ENCODE measurements around the gene AVPR1A. TPM values are rescaled to one million over a fixed set of nuclear protein-coding genes. Genes with fewer than 3 reads are reported as not detected.
A peak's percentile ranks its signal among the peaks of the same experiment; 100 is the strongest.

The AVPR1A gene
- total RNA-seq, 5 donors from 2014 or later (not counting 1 experiment from before 2014, with no cell fraction given), result 0.03 to 0.09 (median 0.06) TPM; not detected in 1

GRCh38 chr12:63144556-63144955, 6.4 kb downstream of the AVPR1A start:
- Histone ChIP-seq H3K4me1 (ENCODE audit: control insufficient read depth in 1 of 2, extremely low read depth in 1 of 2, insufficient read depth in 2 of 2, low read length in 2 of 2) (no peaks in the 10 kb centered on the region), H3K9me3 (no peaks in the 10 kb centered on the region), H3K4me3 (ENCODE audit: control insufficient read depth in 1 of 2, extremely low read depth in 1 of 2, low read length in 1 of 2) (no peak overlapping the region), H3K27ac (ENCODE audit: low read length) (no peak overlapping the region), H3K36me3 (ENCODE audit: control insufficient read depth in 2 of 2, extremely low read depth in 1 of 2, insufficient read depth in 1 of 2, low read length in 1 of 2) (no peaks in the 10 kb centered on the region), H3K27me3 (replicated peaks in 1 of 2; ENCODE audit: control insufficient read depth in 2 of 2, extremely low read depth in 1 of 2, insufficient read depth in 2 of 2, low read length in 1 of 2) (peaks cover 0 to 3% of the 10 kb centered on the region in 2 experiments)
- ChIA-PET POLR2A (no interaction called here), CTCF (no interaction called here)
- Mint-ChIP-seq H3K4me1 (no peaks in the 10 kb centered on the region), H3K27me3 (peaks cover 15 to 25% of the 10 kb centered on the region in 2 donors), H3K27ac (no peak overlapping the region), H3K4me3 (no peak overlapping the region), H3K9me3 (no peaks in the 10 kb centered on the region), H3K36me3 (no peaks in the 10 kb centered on the region)
- no peak for ATAC-seq (replicated peaks in 1 of 4)
- DNase-seq, result no peak
- 86% methylated on average over 2 of the region's 3 CpGs for WGBS (ENCODE audit: insufficient coverage)

GRCh38 chr12:63138488-63138887, 12.5 kb downstream of the AVPR1A start:
- Mint-ChIP-seq H3K4me1 (no peaks in the 10 kb centered on the region), H3K4me3 (no peak overlapping the region), H3K9me3 (no peaks in the 10 kb centered on the region), H3K27me3 (peaks cover 0 to 6% of the 10 kb centered on the region in 2 donors), H3K27ac (no peak overlapping the region), H3K36me3 (no peaks in the 10 kb centered on the region)
- CTCF ChIA-PET, result no interaction called here
- no peak for ATAC-seq (replicated peaks in 1 of 4)
- Histone ChIP-seq H3K4me3 (ENCODE audit: control insufficient read depth in 1 of 2, extremely low read depth in 1 of 2, low read length in 1 of 2) (no peak overlapping the region), H3K27ac (ENCODE audit: low read length) (no peak overlapping the region), H3K9me3 (no peaks in the 10 kb centered on the region), H3K27me3 (replicated peaks in 1 of 2; ENCODE audit: control insufficient read depth in 2 of 2, extremely low read depth in 1 of 2, insufficient read depth in 2 of 2, low read length in 1 of 2) (no peaks in the 10 kb centered on the region), H3K36me3 (ENCODE audit: control insufficient read depth in 2 of 2, extremely low read depth in 1 of 2, insufficient read depth in 1 of 2, low read length in 1 of 2) (no peaks in the 10 kb centered on the region), H3K4me1 (ENCODE audit: control insufficient read depth in 1 of 2, extremely low read depth in 1 of 2, insufficient read depth in 2 of 2, low read length in 2 of 2) (no peaks in the 10 kb centered on the region)
- 80% methylated on average over 1 of the region's 4 CpGs for WGBS (ENCODE audit: insufficient coverage)
- DNase-seq, result no peak
- POLR2A ChIA-PET, result no interaction called here

- H3K9me3 ChIP-seq, result no peaks in the 10 kb centered on the region
- DNase-seq (no peak), ATAC-seq (replicated peaks in 1 of 4) (no peak)
- no peaks in the 10 kb centered on the region for H3K36me3 Mint-ChIP-seq
- no CpG with 5 or more reads among the region's 4 CpGs for WGBS (ENCODE audit: insufficient coverage)
- peaks cover 1 to 3% of the 10 kb centered on the region in 2 donors for H3K27me3 Mint-ChIP-seq
- no peaks in the 10 kb centered on the region for H3K9me3 Mint-ChIP-seq
- no peaks in the 10 kb centered on the region for H3K27me3 ChIP-seq (replicated peaks in 1 of 2; ENCODE audit: control insufficient read depth in 2 of 2, extremely low read depth in 1 of 2, insufficient read depth in 2 of 2, low read length in 1 of 2)
- no peaks in the 10 kb centered on the region for H3K4me1 Mint-ChIP-seq
- no peaks in the 10 kb centered on the region for H3K4me1 ChIP-seq (ENCODE audit: control insufficient read depth in 1 of 2, extremely low read depth in 1 of 2, insufficient read depth in 2 of 2, low read length in 2 of 2)
- no peaks in the 10 kb centered on the region for H3K36me3 ChIP-seq (ENCODE audit: control insufficient read depth in 2 of 2, extremely low read depth in 1 of 2, insufficient read depth in 1 of 2, low read length in 1 of 2)
- no peak overlapping the region for H3K27ac Mint-ChIP-seq
- POLR2A ChIA-PET, result no interaction called here
- H3K4me3 Mint-ChIP-seq, result no peak overlapping the region
- CTCF ChIA-PET, result no interaction called here
- H3K27ac ChIP-seq (ENCODE audit: low read length), result no peak overlapping the region
- no peak overlapping the region for H3K4me3 ChIP-seq (ENCODE audit: control insufficient read depth in 1 of 2, extremely low read depth in 1 of 2, low read length in 1 of 2)
Measured at GRCh38 chr12:63133981-63134380, 17.0 kb downstream of the AVPR1A start.

DNA sequence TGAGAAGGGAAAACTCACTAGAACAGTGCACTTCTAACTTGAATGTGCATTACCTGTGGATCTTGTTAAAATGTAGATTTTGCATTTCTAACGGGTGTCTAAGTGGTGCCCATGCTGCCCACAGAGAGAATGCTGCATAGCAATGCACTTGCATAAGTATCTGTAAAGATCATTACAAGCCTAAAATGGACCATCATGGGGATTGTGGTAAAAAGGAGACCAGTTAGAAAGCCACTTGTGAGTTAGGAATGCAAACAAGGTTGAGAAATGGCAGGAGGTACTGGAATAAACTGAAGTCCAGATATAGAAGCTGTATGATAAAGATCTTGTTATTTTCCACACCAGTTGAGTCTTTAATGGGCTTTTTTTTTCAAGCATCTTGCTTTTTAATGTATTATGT, 18.8 kb downstream of the AVPR1A start:
- no peak for DNase-seq
- Mint-ChIP-seq H3K36me3 (no peaks in the 10 kb centered on the region), H3K27me3 (peaks cover 1 to 3% of the 10 kb centered on the region in 2 donors), H3K4me3 (no peak overlapping the region), H3K27ac (no peak overlapping the region), H3K9me3 (no peaks in the 10 kb centered on the region), H3K4me1 (no peaks in the 10 kb centered on the region)
- no peak overlapping the region for H3K4me3 ChIP-seq (ENCODE audit: control insufficient read depth in 1 of 2, extremely low read depth in 1 of 2, low read length in 1 of 2)
- ChIA-PET POLR2A (no interaction called here), CTCF (no interaction called here)
- H3K4me1 ChIP-seq (ENCODE audit: control insufficient read depth in 1 of 2, extremely low read depth in 1 of 2, insufficient read depth in 2 of 2, low read length in 2 of 2), result no peaks in the 10 kb centered on the region
- 67% methylated on average over 1 of the region's 1 CpG for WGBS (ENCODE audit: insufficient coverage)
- H3K27me3 ChIP-seq (replicated peaks in 1 of 2; ENCODE audit: control insufficient read depth in 2 of 2, extremely low read depth in 1 of 2, insufficient read depth in 2 of 2, low read length in 1 of 2), result no peaks in the 10 kb centered on the region
- no peak for ATAC-seq (replicated peaks in 1 of 4)
- no peaks in the 10 kb centered on the region for H3K9me3 ChIP-seq
- no peaks in the 10 kb centered on the region for H3K36me3 ChIP-seq (ENCODE audit: control insufficient read depth in 2 of 2, extremely low read depth in 1 of 2, insufficient read depth in 1 of 2, low read length in 1 of 2)
- no peak overlapping the region for H3K27ac ChIP-seq (ENCODE audit: low read length)

- Histone ChIP-seq H3K4me3 (ENCODE audit: control insufficient read depth in 1 of 2, extremely low read depth in 1 of 2, low read length in 1 of 2) (no peak overlapping the region), H3K27ac (ENCODE audit: low read length) (no peak overlapping the region), H3K9me3 (no peaks in the 10 kb centered on the region), H3K4me1 (ENCODE audit: control insufficient read depth in 1 of 2, extremely low read depth in 1 of 2, insufficient read depth in 2 of 2, low read length in 2 of 2) (no peaks in the 10 kb centered on the region), H3K27me3 (replicated peaks in 1 of 2; ENCODE audit: control insufficient read depth in 2 of 2, extremely low read depth in 1 of 2, insufficient read depth in 2 of 2, low read length in 1 of 2) (no peaks in the 10 kb centered on the region), H3K36me3 (ENCODE audit: control insufficient read depth in 2 of 2, extremely low read depth in 1 of 2, insufficient read depth in 1 of 2, low read length in 1 of 2) (no peaks in the 10 kb centered on the region)
- H3K4me3 Mint-ChIP-seq, result no peak overlapping the region
- H3K27ac Mint-ChIP-seq, result no peak overlapping the region
- H3K4me1 Mint-ChIP-seq, result no peaks in the 10 kb centered on the region
- ChIA-PET POLR2A (no interaction called here), CTCF (no interaction called here)
- no peak for ATAC-seq (replicated peaks in 1 of 4)
- H3K9me3 Mint-ChIP-seq, result no peaks in the 10 kb centered on the region
- DNase-seq, result no peak
- H3K27me3 Mint-ChIP-seq, result peaks cover 1 to 3% of the 10 kb centered on the region in 2 donors
- no peaks in the 10 kb centered on the region for H3K36me3 Mint-ChIP-seq
- 20% methylated on average over 1 of the region's 2 CpGs for WGBS (ENCODE audit: insufficient coverage)
Measured at GRCh38 chr12:63129927-63130326, 21.1 kb downstream of the AVPR1A start.

DNA sequence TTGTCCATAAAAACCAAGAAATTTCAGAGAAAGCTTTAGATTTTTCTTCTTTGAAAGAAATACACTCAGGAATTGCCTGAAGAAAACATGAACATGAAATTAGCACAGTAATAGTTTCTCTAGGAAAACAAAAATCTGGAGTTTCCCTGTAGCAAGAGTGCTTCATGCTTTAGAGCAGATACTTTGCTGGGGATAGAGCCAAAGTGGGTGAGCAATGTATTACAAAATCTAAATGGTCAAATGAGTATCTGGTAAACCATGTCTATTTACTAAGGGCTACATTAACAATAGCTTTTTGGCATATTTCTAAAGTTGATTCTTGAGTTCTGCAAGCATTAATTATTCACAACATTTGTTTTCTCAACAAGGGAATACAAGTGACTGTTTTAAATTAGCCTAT, 26.2 kb downstream of the AVPR1A start:
- H3K4me1 Mint-ChIP-seq, result no peaks in the 10 kb centered on the region
- Histone ChIP-seq H3K4me3 (ENCODE audit: control insufficient read depth in 1 of 2, extremely low read depth in 1 of 2, low read length in 1 of 2) (no peak overlapping the region), H3K36me3 (ENCODE audit: control insufficient read depth in 2 of 2, extremely low read depth in 1 of 2, insufficient read depth in 1 of 2, low read length in 1 of 2) (no peaks in the 10 kb centered on the region), H3K27ac (ENCODE audit: low read length) (no peak overlapping the region), H3K9me3 (no peaks in the 10 kb centered on the region), H3K27me3 (replicated peaks in 1 of 2; ENCODE audit: control insufficient read depth in 2 of 2, extremely low read depth in 1 of 2, insufficient read depth in 2 of 2, low read length in 1 of 2) (peaks cover 0 to 3% of the 10 kb centered on the region in 2 experiments), H3K4me1 (ENCODE audit: control insufficient read depth in 1 of 2, extremely low read depth in 1 of 2, insufficient read depth in 2 of 2, low read length in 2 of 2) (no peaks in the 10 kb centered on the region)
- H3K27ac Mint-ChIP-seq, result no peak overlapping the region
- H3K36me3 Mint-ChIP-seq, result no peaks in the 10 kb centered on the region
- ChIA-PET CTCF (no interaction called here), POLR2A (no interaction called here)
- H3K9me3 Mint-ChIP-seq, result peaks cover 0 to 3% (median 0%) of the 10 kb centered on the region in 3 donors
- H3K4me3 Mint-ChIP-seq, result no peak overlapping the region
- DNase-seq (no peak), ATAC-seq (replicated peaks in 1 of 4) (no peak)
- H3K27me3 Mint-ChIP-seq, result peaks cover 0 to 3% of the 10 kb centered on the region in 2 donors

DNA sequence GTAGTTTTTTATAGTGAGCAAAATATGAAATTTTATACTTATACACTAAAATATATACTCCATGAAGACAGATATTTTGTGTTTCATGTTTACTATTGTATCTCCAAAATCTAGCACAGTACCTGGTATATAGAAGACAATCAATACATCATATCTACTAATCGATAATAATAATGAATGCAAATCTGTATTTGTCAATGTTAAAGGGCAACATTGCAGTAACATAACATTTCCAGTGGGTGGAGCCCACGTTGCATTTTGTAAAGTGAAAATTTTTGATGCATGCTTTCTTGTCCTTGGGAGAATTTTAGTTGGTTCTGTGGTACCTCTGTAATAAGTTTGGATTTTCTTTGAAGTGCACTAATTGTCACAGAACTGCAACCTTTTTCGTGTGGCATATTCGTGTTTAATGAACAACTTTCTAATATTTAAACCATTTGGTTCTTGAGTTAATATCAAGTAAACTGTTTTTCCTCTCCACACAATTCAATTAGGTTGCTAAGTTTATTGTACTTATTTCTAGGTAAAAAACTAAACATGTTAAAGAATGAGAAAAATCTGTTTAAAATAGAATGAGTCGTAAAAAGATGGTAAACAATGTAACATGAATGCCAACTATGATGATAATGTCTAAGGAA, 47.4 kb downstream of the AVPR1A start:
- Mint-ChIP-seq H3K9me3 (no peaks in the 10 kb centered on the region), H3K27me3 (peaks cover 0 to 3% of the 10 kb centered on the region in 2 donors), H3K27ac (no peak overlapping the region), H3K4me3 (no peak overlapping the region), H3K36me3 (no peaks in the 10 kb centered on the region), H3K4me1 (no peaks in the 10 kb centered on the region)
- CTCF ChIA-PET, result interaction anchor here (0.6 to 1.4 kb wide), 3 partner anchors 10 to 1695 kb away, joined by 3 to 4 read pairs (median 3); no protein-coding TSS in a partner anchor
- no CpG with 5 or more reads among the region's 5 CpGs for WGBS (ENCODE audit: insufficient coverage)
- Histone ChIP-seq H3K9me3 (no peaks in the 10 kb centered on the region), H3K4me1 (ENCODE audit: control insufficient read depth in 1 of 2, extremely low read depth in 1 of 2, insufficient read depth in 2 of 2, low read length in 2 of 2) (no peaks in the 10 kb centered on the region), H3K4me3 (ENCODE audit: control insufficient read depth in 1 of 2, extremely low read depth in 1 of 2, low read length in 1 of 2) (no peak overlapping the region), H3K27me3 (replicated peaks in 1 of 2; ENCODE audit: control insufficient read depth in 2 of 2, extremely low read depth in 1 of 2, insufficient read depth in 2 of 2, low read length in 1 of 2) (no peaks in the 10 kb centered on the region), H3K27ac (ENCODE audit: low read length) (no peak overlapping the region), H3K36me3 (ENCODE audit: control insufficient read depth in 2 of 2, extremely low read depth in 1 of 2, insufficient read depth in 1 of 2, low read length in 1 of 2) (no peaks in the 10 kb centered on the region)
- POLR2A ChIA-PET, result interaction anchor here in 1 of 2 donors (0.5 kb wide), 1 partner anchor 260 kb away, joined by 3 read pairs; no protein-coding TSS in a partner anchor
- ATAC-seq (replicated peaks in 1 of 4) (no peak), DNase-seq (peak in 2 of 35 experiments; percentile 1 to 28)

All from T-cell (primary cell).